B cell (primary cell): ENCODE measurements around the gene TLK1. TPM values are rescaled to one million over a fixed set of nuclear protein-coding genes. Genes with fewer than 3 reads are reported as not detected.

ENCODE experiments used
- ATAC-seq: fragments of 200-7000 bp; cut with Tn5 transposase; one replicate; pipeline ENCODE4 v1.10.0; 2021; ENCODE audit warnings: low read depth, mild to moderate bottlenecking, moderate number of reproducible peaks, moderate library complexity
- CTCF ChIA-PET: fragments of 350-600 bp; sonication (Branson Sonifier 250); formaldehyde crosslinking; loops from one replicate; lab custom pipeline; 2021; ENCODE audit warnings: antibody characterized with exemption, inconsistent platforms; lab: Charles Lee
- POLR2A ChIA-PET: fragments of 350-600 bp; sonication (Branson Sonifier 250); formaldehyde crosslinking; loops from one replicate; lab custom pipeline; 2021; ENCODE audit warnings: antibody characterized with exemption; lab: Charles Lee
- DNase-seq: peaks from one replicate; pipeline ENCODE4 v3.0.0; 2013
- H2AFZ ChIP-seq: 2 replicates; pipeline ENCODE4 v1.6.1; 2012; ENCODE audit warnings: mild to moderate bottlenecking, low read depth, low read length; ENCODE audit not compliant: insufficient read depth, poor library complexity, severe bottlenecking
- H3K27ac ChIP-seq, 2 donors: 1 replicate in 1 of 2; 2 replicates in 1 of 2; pipeline ENCODE4 v1.5.1; 2012 to 2013; ENCODE audit warnings: low read length in 2 of 2, mild to moderate bottlenecking in 2 of 2, moderate library complexity in 1 of 2
- H3K27me3 ChIP-seq, 4 experiments: fragments of 200-600 bp in 1 of 4; sonication (generic) in 1 of 4; replicated peaks in 1 of 4; 1 replicate in 2 of 4; 2 replicates in 2 of 4; pipeline versions ENCODE4 v1.6.1 to v1.7.0; 2013 to 2016; ENCODE audit warnings: low read length in 3 of 4, mild to moderate bottlenecking in 2 of 4, mixed read lengths in 1 of 4, moderate library complexity in 1 of 4; ENCODE audit not compliant: insufficient read depth in 4 of 4, control insufficient read depth in 3 of 4; ENCODE audit errors: control extremely low read depth in 1 of 4
- H3K36me3 ChIP-seq, 2 experiments: replicated peaks in 1 of 2; 1 replicate in 1 of 2; 2 replicates in 1 of 2; pipeline versions ENCODE4 v1.6.1 to v1.7.1; 2013; ENCODE audit warnings: low read length in 1 of 2; ENCODE audit not compliant: insufficient read depth in 2 of 2, control insufficient read depth in 1 of 2; ENCODE audit errors: control extremely low read depth in 1 of 2, extremely low read depth in 1 of 2
- H3K4me1 ChIP-seq, 2 donors: fragments of 200-600 bp in 1 of 2; sonication (generic) in 1 of 2; 1 replicate in 1 of 2; 2 replicates in 1 of 2; pipeline versions ENCODE4 v1.5.1 to v1.6.1; 2013 to 2017; ENCODE audit warnings: low read length in 2 of 2; ENCODE audit not compliant: control insufficient read depth in 2 of 2, insufficient read depth in 2 of 2
- H3K4me2 ChIP-seq: replicated peaks from 2 replicates; pipeline ENCODE3; 2012; ENCODE audit warnings: mild to moderate bottlenecking, low read depth, low read length; ENCODE audit not compliant: poor library complexity, severe bottlenecking
- H3K4me3 ChIP-seq, 5 experiments: fragments of 200-600 bp in 1 of 5; sonication (generic) in 1 of 5; 1 replicate in 3 of 5; 2 replicates in 2 of 5; pipeline versions ENCODE4 v1.5.1 to v1.7.0; 2011 to 2016; ENCODE audit warnings: low read length in 4 of 5, mild to moderate bottlenecking in 4 of 5, low read depth in 2 of 5, control low read depth in 1 of 5, moderate library complexity in 1 of 5; ENCODE audit not compliant: insufficient read depth in 1 of 5; ENCODE audit errors: control extremely low read depth in 1 of 5, extremely low read depth in 1 of 5
- H3K79me2 ChIP-seq: fragments of 200-600 bp; sonication (generic); one replicate; pipeline ENCODE4 v1.6.0; 2016; ENCODE audit warnings: low read length; ENCODE audit not compliant: control insufficient read depth, insufficient read depth
- H3K9ac ChIP-seq: fragments of 200-600 bp; sonication (generic); 2 replicates; pipeline ENCODE4 v1.6.1; 2017; ENCODE audit warnings: mild to moderate bottlenecking, low read length, moderate library complexity
- H3K9me3 ChIP-seq, 3 donors: one replicate each; pipeline versions ENCODE4 v1.6.1 to v1.7.1; 2013; ENCODE audit warnings: low read length in 2 of 3; ENCODE audit not compliant: control insufficient read depth in 2 of 3, insufficient read depth in 1 of 3; ENCODE audit errors: control extremely low read depth in 1 of 3
- H4K20me1 ChIP-seq: 2 replicates; pipeline ENCODE4 v1.6.0; 2012; ENCODE audit warnings: mild to moderate bottlenecking, low read length; ENCODE audit not compliant: insufficient read depth, control insufficient read depth, poor library complexity, severe bottlenecking
- H3K27ac Mint-ChIP-seq: one replicate; pipeline ENCODE4 v1.8.0; 2021; ENCODE audit warnings: mixed read lengths
- H3K27me3 Mint-ChIP-seq: one replicate; pipeline ENCODE4 v1.8.0; 2021; ENCODE audit warnings: mixed read lengths
- H3K4me1 Mint-ChIP-seq: one replicate; pipeline ENCODE4 v1.8.0; 2021; ENCODE audit warnings: mixed read lengths
- H3K4me3 Mint-ChIP-seq: one replicate; pipeline ENCODE4 v1.8.0; 2021; ENCODE audit warnings: mixed read lengths
- H3K9me3 Mint-ChIP-seq: one replicate; pipeline ENCODE4 v1.8.0; 2022; ENCODE audit warnings: mixed read lengths; ENCODE audit not compliant: insufficient read depth
- EZH2 ChIP-seq: IDR thresholded peaks from 2 replicates; pipeline ENCODE4 v1.6.1; 2012; ENCODE audit warnings: borderline replicate concordance, low read depth, mild to moderate bottlenecking, moderate library complexity, low read length; ENCODE audit not compliant: insufficient read depth, poor library complexity, severe bottlenecking
- WGBS: methylation state at CpG from one replicate; pipeline ENCODE4 v1.1.5; 2013; ENCODE audit warnings: missing lambda C conversion rate; ENCODE audit not compliant: insufficient coverage; 5-methylcytosine and 5-hydroxymethylcytosine counted together
- intact Hi-C: fragments of 100-400 bp; cut with micrococcal nuclease; formaldehyde crosslinking; loops from one replicate; pipeline ENCODE4 v1.10.0; 2022
- polyA plus RNA-seq: library from polyadenylated mRNA; depleted of rRNA; stranded (reverse); fragments of >200 nt; gene quantifications from 2 replicates; pipeline ENCODE4 v1.2.3, GENCODE V29; 2012
- total RNA-seq, 2 donors: library from RNA; stranded (reverse); fragments of 120-200 nt in 1 of 2; gene quantifications; 1 replicate in 1 of 2; 2 replicates in 1 of 2; pipeline versions ENCODE4 v1.2.3 to v1.2.4, GENCODE V29; 2013 to 2022
- TF ChIP-seq, protein P1 (sequence below): fragments of 200-600 bp; IDR thresholded peaks from one replicate; pipeline ENCODE4 v1.8.0; 2022; ENCODE audit warnings: antibody characterized with exemption, mild to moderate bottlenecking

The TLK1 gene
- total and polyA plus RNA-seq, 2 donors (not counting 1 experiment from before 2014, with no cell fraction given): 13.8 to 186 TPM

DNA sequence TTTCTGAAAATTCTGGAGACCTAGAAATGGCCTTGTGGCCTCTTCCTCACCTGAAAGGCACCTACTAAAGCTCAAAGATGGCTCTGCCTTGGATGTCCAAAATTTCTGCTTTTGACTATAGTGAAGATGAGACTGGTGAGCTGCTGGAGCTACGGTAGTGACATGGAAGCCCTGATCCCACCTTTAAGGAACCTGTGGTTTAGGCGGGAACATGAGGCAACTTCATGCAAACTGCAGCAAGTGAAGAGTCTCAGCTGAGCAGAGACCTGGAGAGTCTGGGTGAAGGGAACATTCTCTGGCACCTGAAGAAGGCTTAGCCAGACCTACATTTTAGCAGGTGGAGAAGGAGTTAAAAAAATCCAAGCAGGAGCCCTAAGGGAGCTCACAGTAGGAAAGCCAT lies 191.7 kb downstream of the TLK1 start:
- ChIA-PET POLR2A (no interaction called here), CTCF (interaction anchor here (0.7 kb wide), 1 partner anchor 119 kb away, joined by 3 read pairs; no protein-coding TSS in a partner anchor)
- Histone ChIP-seq H3K27ac (no peak overlapping the region), H3K27me3 (no peaks in the 10 kb centered on the region), H3K4me3 (no peak overlapping the region), H3K4me2 (no peak overlapping the region), H2AFZ (no peak overlapping the region), H3K9ac (no peak overlapping the region), H3K36me3 (peaks cover 0 to 26% of the 10 kb centered on the region in 2 experiments), H4K20me1 (no peaks in the 10 kb centered on the region), H3K4me1 (peaks cover 8% of the 10 kb centered on the region in 2 donors), H3K9me3 (no peaks in the 10 kb centered on the region), H3K79me2 (no peaks in the 10 kb centered on the region)
- no peaks in the 10 kb centered on the region for H3K27me3 Mint-ChIP-seq
- intact Hi-C loops: no loop called here
- TF ChIP-seq EZH2: no peak
- TF ChIP-seq, protein P1, sequence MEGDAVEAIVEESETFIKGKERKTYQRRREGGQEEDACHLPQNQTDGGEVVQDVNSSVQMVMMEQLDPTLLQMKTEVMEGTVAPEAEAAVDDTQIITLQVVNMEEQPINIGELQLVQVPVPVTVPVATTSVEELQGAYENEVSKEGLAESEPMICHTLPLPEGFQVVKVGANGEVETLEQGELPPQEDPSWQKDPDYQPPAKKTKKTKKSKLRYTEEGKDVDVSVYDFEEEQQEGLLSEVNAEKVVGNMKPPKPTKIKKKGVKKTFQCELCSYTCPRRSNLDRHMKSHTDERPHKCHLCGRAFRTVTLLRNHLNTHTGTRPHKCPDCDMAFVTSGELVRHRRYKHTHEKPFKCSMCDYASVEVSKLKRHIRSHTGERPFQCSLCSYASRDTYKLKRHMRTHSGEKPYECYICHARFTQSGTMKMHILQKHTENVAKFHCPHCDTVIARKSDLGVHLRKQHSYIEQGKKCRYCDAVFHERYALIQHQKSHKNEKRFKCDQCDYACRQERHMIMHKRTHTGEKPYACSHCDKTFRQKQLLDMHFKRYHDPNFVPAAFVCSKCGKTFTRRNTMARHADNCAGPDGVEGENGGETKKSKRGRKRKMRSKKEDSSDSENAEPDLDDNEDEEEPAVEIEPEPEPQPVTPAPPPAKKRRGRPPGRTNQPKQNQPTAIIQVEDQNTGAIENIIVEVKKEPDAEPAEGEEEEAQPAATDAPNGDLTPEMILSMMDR: no peak
- H3K4me3 Mint-ChIP-seq: no peak overlapping the region
- H3K27ac Mint-ChIP-seq: no peak overlapping the region
- no peak for ATAC-seq
- DNase-seq: no peak
- peaks cover 7% of the 10 kb centered on the region for H3K4me1 Mint-ChIP-seq
- H3K9me3 Mint-ChIP-seq: no peaks in the 10 kb centered on the region
- WGBS: 92% methylated on average over 2 of the region's 2 CpGs

GRCh38 chr2:170968205-170969003 lies 192.3 kb downstream of the TLK1 start:
- CTCF ChIA-PET: interaction anchor here (0.7 kb wide), 1 partner anchor 119 kb away, joined by 3 read pairs; no protein-coding TSS in a partner anchor
- Histone ChIP-seq H4K20me1 (no peaks in the 10 kb centered on the region), H3K27ac (no peak overlapping the region), H3K27me3 (no peaks in the 10 kb centered on the region), H2AFZ (no peak overlapping the region), H3K9ac (no peak overlapping the region), H3K4me2 (no peak overlapping the region), H3K4me1 (peaks cover 6% of the 10 kb centered on the region in 2 donors), H3K4me3 (no peak overlapping the region), H3K79me2 (no peaks in the 10 kb centered on the region), H3K36me3 (peaks cover 0 to 31% of the 10 kb centered on the region in 2 experiments), H3K9me3 (no peaks in the 10 kb centered on the region)
- Mint-ChIP-seq H3K9me3 (no peaks in the 10 kb centered on the region), H3K27me3 (no peaks in the 10 kb centered on the region), H3K4me3 (no peak overlapping the region), H3K4me1 (peaks cover 6% of the 10 kb centered on the region), H3K27ac (no peak overlapping the region)
- 96% methylated on average over 7 of the region's 12 CpGs for WGBS
- no peak for ATAC-seq
- intact Hi-C loops: no loop called here
- DNase-seq: no peak
- POLR2A ChIA-PET: interaction anchor here (0.6 kb wide), 1 partner anchor 620 kb away, joined by 3 read pairs; no protein-coding TSS in a partner anchor
- TF ChIP-seq EZH2: no peak
- TF ChIP-seq, protein P1: no peak
